Measurements from ENCODE around the gene SNAPC3. TPM values are rescaled to one million over a fixed set of nuclear protein-coding genes. Genes with fewer than 3 reads are reported as not detected.

SNAPC3 gene
- total RNA-seq, 1 experiment from 2014 or later = 21.9 TPM

- Mint-ChIP-seq H3K36me3 (ENCODE audit: insufficient read depth, unreplicated experiment) (peaks cover 64% of the 10 kb centered on the region), H3K4me3 (ENCODE audit: unreplicated experiment) (no peak overlapping the region), H3K27ac (ENCODE audit: low read depth, unreplicated experiment) (no peak overlapping the region), H3K27me3 (ENCODE audit: insufficient read depth, unreplicated experiment) (no peaks in the 10 kb centered on the region), H3K9me3 (ENCODE audit: unreplicated experiment) (no peaks in the 10 kb centered on the region), H3K4me1 (ENCODE audit: insufficient read depth, unreplicated experiment) (no peaks in the 10 kb centered on the region)
- TF ChIP-seq, protein P1, sequence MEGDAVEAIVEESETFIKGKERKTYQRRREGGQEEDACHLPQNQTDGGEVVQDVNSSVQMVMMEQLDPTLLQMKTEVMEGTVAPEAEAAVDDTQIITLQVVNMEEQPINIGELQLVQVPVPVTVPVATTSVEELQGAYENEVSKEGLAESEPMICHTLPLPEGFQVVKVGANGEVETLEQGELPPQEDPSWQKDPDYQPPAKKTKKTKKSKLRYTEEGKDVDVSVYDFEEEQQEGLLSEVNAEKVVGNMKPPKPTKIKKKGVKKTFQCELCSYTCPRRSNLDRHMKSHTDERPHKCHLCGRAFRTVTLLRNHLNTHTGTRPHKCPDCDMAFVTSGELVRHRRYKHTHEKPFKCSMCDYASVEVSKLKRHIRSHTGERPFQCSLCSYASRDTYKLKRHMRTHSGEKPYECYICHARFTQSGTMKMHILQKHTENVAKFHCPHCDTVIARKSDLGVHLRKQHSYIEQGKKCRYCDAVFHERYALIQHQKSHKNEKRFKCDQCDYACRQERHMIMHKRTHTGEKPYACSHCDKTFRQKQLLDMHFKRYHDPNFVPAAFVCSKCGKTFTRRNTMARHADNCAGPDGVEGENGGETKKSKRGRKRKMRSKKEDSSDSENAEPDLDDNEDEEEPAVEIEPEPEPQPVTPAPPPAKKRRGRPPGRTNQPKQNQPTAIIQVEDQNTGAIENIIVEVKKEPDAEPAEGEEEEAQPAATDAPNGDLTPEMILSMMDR (IDR thresholded peaks at IDR 0.05; ENCODE audit: unreplicated experiment) = no peak
- no peak for DNase-seq (ENCODE audit: unreplicated experiment)
- CTCF ChIA-PET = interaction anchor here (0.6 kb wide), 1 partner anchor 71 kb away, joined by 3 read pairs; no protein-coding TSS in a partner anchor
- BruUV-seq (replicated peaks) = no TSS peak
- POLR2A ChIA-PET = interaction anchor here (0.6 to 1.1 kb wide), 6 partner anchors 14 to 375 kb away, joined by 3 to 5 read pairs (median 3); no protein-coding TSS in a partner anchor
- intact Hi-C loops (cut with micrococcal nuclease) = no loop called here
These were observed 47.2 kb downstream of the SNAPC3 start for GRCh38 chr9:15469862-15470261.

DNA sequence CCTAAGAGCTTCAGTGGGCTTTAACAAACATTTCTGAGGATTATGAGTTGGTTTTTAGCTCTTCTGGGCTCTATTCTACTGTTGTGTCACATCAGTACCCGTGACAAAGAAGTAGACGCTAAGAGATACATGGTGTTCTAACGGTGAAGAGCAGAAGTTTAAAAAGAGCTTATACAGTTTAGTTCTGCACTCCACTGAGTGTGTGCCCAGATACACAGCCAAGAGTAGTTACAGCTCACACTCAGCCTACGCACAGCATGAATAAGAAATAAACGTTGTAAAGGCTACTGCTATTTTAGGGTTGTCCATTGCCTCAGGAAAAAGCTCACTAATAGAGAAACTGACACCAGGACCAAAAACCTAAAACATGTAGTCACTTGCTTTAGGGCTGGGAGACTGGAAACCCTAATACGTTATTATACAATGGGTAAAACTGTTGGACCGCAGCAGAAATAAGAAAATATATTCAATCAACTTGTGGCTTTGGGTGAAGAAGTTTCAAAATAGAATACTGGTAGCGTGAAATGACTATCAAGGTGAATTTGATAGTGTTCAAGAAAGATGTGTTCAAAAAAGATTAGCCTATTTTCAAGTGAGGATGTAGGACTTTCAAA, 53.4 kb downstream of the SNAPC3 start:
- DNase-seq (ENCODE audit: unreplicated experiment) = no peak
- no peaks in the 10 kb centered on the region for H3K9me3 Mint-ChIP-seq (ENCODE audit: unreplicated experiment)
- BruUV-seq (replicated peaks) = no TSS peak
- no peak overlapping the region for H3K4me3 Mint-ChIP-seq (ENCODE audit: unreplicated experiment)
- ChIA-PET POLR2A (interaction anchor here (1.2 kb wide), 1 partner anchor 37 kb away, joined by 3 read pairs; no protein-coding TSS in a partner anchor), CTCF (interaction anchor here (0.6 kb wide), 2 partner anchors 12 to 132 kb away, joined by 3 read pairs; no protein-coding TSS in a partner anchor)
- no peaks in the 10 kb centered on the region for H3K27me3 Mint-ChIP-seq (ENCODE audit: insufficient read depth, unreplicated experiment)
- TF ChIP-seq, protein P1 (IDR thresholded peaks at IDR 0.05; ENCODE audit: unreplicated experiment) = no peak
- H3K27ac Mint-ChIP-seq (ENCODE audit: low read depth, unreplicated experiment) = no peak overlapping the region
- no peaks in the 10 kb centered on the region for H3K4me1 Mint-ChIP-seq (ENCODE audit: insufficient read depth, unreplicated experiment)
- H3K36me3 Mint-ChIP-seq (ENCODE audit: insufficient read depth, unreplicated experiment) = peaks cover 42% of the 10 kb centered on the region
- intact Hi-C loops (cut with micrococcal nuclease) = no loop called here

DNA sequence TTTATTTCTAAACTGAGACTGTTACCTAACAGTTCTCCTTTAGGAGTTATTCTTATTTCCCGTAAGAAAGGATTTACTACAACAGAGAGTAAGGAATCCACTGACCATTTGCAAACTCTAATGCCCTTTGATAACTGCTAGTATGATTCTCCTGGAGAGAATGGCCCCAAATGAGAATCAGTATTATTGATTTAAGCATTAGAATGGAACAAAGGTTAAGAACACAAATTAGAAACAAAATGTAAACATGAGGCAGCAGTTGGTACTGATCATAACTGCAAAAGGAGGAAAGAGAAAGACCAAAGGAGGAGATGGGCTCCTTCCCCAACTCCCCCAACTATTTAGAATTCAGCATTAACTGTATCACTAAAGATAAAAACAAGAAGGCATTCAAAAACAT, 57.4 kb downstream of the SNAPC3 start:
- peaks cover 46% of the 10 kb centered on the region for H3K36me3 Mint-ChIP-seq (ENCODE audit: insufficient read depth, unreplicated experiment)

GRCh38 chr9:15482146-15482545, 59.5 kb downstream of the SNAPC3 start:
- no peaks in the 10 kb centered on the region for H3K4me1 Mint-ChIP-seq (ENCODE audit: insufficient read depth, unreplicated experiment)
- H3K4me3 Mint-ChIP-seq (ENCODE audit: unreplicated experiment) = no peak overlapping the region
- no peak overlapping the region for H3K27ac Mint-ChIP-seq (ENCODE audit: low read depth, unreplicated experiment)
- no peaks in the 10 kb centered on the region for H3K9me3 Mint-ChIP-seq (ENCODE audit: unreplicated experiment)
- H3K27me3 Mint-ChIP-seq (ENCODE audit: insufficient read depth, unreplicated experiment) = no peaks in the 10 kb centered on the region
- TF ChIP-seq, protein P1 (IDR thresholded peaks at IDR 0.05; ENCODE audit: unreplicated experiment) = no peak
- no peak for DNase-seq (ENCODE audit: unreplicated experiment)
- BruUV-seq (replicated peaks) = no TSS peak
- POLR2A ChIA-PET = interaction anchor here (1.1 kb wide), 1 partner anchor 29 kb away, joined by 4 read pairs; the partner anchor contains the start of gene PSIP1
- CTCF ChIA-PET = interaction anchor here (0.6 to 0.8 kb wide), 2 partner anchors 70 to 218 kb away, joined by 3 to 4 read pairs; partner anchors contain the start of gene CCDC171
- intact Hi-C loops (cut with micrococcal nuclease) = no loop called here
- peaks cover 46% of the 10 kb centered on the region for H3K36me3 Mint-ChIP-seq (ENCODE audit: insufficient read depth, unreplicated experiment)

More for the DNA sequence above, 57.4 kb downstream of the SNAPC3 start:
- Mint-ChIP-seq H3K4me3 (ENCODE audit: unreplicated experiment) (no peak overlapping the region), H3K27me3 (ENCODE audit: insufficient read depth, unreplicated experiment) (no peaks in the 10 kb centered on the region), H3K9me3 (ENCODE audit: unreplicated experiment) (no peaks in the 10 kb centered on the region), H3K4me1 (ENCODE audit: insufficient read depth, unreplicated experiment) (no peaks in the 10 kb centered on the region), H3K27ac (ENCODE audit: low read depth, unreplicated experiment) (no peak overlapping the region)
- no peak for DNase-seq (ENCODE audit: unreplicated experiment)
- POLR2A ChIA-PET = interaction anchor here (0.6 kb wide), 1 partner anchor 130 kb away, joined by 4 read pairs; no protein-coding TSS in a partner anchor
- no TSS peak for BruUV-seq (replicated peaks)
- intact Hi-C loops (cut with micrococcal nuclease) = no loop called here
- TF ChIP-seq, protein P1 (IDR thresholded peaks at IDR 0.05; ENCODE audit: unreplicated experiment) = no peak
- CTCF ChIA-PET = interaction anchor here (0.6 kb wide), 1 partner anchor 123 kb away, joined by 3 read pairs; no protein-coding TSS in a partner anchor
